ENCODE data around the gene ADGRL2.

Gene ADGRL2

DNA sequence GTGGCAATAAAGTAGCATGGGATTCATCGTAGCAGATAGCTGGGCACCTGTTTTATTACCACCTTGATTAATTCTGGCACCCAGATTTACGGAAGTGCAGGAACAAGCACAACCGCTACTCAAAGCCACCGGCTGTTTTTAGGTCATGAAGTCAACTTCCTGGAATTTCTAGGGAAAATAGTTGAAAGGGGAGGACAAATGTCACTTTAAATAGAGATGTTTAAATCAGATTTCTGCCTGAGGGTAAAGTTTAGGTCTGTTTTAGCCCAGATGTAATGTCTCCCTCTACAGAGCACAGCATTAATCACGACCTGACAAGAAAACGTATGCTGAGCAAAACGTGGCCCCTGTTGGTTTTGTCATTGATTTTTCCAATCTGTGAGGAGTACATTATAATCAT is 8.0 kb downstream of the ADGRL2 start:
- DNase-seq: no peak

DNA sequence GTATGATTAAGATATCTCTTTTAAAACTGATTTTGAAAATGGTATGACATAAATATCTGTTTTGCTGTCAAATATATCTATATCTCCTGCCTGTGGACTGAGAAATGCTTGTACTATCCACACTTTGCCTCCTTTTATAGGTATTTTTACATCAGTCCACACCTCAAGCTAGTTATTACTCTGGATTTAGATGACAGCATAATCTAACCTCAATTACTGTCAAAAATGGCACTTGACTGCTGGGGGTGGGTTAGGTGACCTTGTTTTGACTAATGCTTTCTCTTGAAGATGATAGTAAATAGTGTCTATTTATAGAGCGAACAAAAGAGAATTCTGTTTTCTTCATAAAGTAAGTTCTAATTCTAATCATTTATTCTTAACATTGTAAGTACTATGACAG is 9.1 kb downstream of the ADGRL2 start:
- DNase-seq: no peak

DNA sequence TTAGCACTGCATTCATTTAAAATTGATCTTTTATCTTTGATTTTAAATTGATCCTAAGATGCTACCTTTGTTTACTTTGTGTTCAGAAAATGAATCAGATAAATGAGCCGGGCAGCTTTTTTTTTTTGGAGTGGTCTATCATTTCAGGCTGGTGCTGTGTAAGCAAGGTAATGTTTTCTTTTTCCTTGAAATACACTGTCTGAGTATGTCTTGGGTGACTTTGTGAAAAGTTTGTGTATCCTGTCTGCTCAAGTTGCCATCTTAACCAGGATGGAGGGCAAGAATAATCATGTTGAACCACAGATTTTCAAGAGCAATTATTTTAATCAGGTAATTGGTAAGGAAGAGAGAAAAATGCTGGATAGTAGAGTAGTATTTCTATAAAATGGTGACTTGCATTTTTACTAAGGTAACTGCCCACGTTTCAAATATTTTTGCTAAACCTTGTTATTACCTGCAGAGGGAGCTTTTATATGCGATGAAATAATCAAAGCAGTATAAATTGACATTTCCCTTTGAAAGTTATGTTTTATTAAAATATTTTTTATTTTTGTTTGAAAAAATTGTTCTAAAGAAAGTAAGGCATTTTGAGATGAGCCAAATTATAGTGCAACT is 11.1 kb downstream of the ADGRL2 start:
- DNase-seq: no peak

DNA sequence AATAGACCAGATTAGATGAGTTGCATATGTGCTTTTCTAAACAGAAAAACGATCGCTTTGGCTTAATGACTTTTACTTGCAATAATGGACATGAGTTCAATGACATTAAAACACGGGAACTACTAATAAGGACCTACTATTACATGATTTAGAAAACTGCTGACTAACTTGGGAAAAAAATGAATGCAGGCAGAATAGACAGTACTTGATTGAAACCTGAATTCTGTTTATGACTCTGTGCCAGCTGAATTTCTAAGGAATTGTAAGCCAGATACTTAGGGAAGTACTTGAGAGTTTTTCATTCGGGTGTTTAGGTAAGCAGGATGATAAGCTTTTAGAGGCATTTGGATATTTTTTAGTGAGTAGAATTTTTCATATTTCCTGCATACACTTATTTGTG is 12.0 kb downstream of the ADGRL2 start:
- no peak for DNase-seq

DNA sequence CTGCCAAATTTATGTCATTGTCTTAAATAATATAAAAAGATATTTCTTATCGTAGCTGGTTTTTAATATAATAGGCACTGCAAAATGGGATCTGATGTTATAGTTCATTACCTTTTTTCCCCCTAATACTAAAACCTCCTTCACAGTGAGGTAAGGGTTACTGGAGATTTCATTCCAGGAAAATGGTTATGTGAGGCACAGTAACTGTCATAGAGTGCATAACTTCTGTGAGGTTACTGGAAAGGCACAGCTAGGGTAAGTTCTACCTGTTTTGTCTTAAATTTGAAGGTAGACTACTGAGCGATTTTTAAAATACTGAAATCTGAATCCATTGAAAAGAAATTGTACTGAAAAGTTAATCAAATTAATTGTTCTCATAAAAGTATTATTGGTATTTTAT is 13.0 kb downstream of the ADGRL2 start:
- DNase-seq: no peak

DNA sequence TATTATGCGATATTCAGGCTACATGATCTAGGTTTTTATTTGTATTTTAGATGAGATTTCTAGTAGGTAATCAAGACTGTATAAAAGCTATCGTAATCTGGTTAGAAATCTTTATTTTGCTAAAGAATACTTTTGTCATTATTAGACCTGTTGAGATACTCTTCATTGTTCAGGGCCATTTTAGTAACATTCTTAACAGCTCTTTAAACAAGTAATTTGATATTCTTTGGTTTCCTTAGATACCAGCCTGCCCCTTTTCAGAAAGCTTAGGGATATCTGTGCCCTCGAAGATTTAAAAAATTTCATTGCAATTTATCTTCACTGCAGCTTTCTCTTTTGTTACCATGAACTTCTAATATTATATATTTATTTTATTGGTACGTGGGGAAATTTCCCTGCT is 18.9 kb downstream of the ADGRL2 start:
- no peak for DNase-seq

DNA sequence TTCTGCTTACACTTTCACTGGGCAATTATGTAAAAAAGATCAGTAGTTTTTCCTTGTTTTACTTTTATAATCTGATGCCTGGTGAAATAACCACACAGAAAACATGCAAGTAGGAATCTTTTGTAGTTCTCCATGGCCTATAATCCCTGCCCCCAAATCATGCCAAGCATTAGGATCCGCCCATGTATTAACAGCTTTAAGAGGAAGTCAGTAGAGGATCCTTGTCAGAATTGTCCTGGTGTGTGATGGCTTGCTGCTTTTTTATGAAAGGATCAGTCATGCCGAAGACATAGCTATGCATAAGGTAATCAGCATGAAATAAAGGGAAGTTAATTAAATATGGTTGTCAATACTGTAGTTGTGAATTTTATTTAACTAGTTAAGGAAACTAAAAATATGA is 20.0 kb downstream of the ADGRL2 start:
- no peak for DNase-seq

DNA sequence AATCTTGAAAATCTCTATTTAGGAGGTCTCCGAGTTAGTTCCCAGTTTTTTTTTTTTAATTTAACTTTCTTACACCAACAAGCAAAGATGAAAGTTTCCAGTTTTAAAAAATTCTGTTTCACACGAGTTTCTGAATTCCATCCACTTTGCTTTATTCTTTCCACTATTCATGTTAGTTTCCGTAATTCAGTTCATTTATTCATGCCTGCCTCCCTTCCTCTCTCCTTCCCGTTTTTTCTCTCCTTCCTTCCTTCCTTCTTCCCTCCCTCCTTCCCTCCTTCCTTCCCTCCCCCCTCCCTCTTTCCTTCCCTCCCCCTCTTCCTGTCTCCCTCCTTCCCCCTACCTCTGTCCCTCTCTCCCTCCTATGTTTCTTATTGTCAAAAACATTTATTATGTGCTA is 22.3 kb downstream of the ADGRL2 start:
- DNase-seq: no peak

DNA sequence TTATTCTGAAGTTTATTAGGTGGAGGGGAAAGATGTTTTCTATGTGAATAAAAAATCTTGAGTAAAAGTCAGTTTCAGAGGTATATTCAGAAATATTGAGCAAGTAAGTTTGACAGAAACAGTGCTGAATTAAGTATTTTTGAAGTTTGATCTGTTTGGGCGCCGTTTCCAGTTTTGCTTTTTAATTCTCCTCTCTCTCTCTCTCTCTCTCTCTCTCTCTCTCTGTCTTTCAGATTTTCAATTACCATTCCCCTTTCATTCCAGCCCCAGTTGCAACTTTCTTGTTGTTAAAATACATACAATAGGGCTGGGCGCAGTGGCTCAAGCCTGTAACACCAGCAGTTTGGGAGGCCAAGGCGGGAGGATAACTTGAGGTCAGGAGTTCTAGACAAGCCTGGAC is 24.0 kb downstream of the ADGRL2 start:
- no peak for DNase-seq

DNA sequence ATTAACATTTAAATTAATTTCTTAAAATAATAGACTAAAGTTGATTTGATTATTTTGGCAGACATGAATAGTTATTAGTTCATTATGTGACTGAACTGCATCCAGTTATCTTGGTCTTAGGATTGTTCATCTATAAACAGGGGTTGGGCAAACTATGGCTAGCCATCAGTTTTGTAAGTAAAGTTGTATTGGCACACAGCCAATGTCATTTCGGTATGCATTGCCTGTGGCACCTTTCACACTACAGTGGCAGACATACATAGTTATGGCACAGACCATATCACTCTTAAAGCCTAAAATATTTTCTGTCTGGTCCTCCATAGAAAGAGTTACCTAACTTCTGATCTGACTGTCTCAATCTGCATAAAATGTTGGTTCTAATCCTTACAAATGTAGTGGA is 27.2 kb downstream of the ADGRL2 start:
- DNase-seq: no peak

DNA sequence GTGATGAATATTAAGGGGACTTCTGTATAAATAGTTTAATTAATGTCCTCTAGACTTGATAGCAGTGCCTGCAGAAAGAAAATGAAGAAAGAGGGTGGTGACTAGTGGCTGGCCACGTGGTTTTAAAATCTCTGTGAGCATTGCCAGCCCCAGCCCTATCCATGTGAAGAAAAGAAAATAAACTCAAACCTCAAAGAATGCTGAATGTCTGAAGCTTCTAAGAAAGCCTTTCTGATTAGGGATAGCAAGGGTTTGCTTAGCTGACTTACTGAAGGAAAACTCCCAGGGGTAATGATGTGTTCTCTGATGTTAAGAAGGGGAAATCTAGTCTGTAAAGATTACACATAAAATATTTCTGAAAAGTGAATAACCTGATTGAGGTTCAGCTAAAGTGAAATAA is 31.8 kb downstream of the ADGRL2 start:
- no peak for DNase-seq

DNA sequence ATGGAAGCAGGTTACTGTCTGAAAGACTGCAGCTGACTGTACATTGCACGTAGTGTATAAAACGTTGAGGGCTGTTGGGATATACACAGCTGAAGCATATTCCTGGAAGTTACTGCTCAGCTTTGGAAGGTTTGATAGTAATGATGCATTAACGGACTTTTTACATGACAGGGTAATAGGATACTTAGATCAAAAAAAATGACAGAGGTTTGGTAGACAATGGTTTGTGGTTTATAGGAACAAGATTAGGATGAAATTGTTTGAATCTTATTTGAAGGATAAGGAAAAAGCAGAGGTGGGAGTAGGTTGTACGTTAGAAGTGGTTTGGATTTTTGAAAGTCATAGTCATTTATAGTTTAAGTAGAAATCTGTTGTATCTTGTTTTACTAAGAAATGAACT is 33.0 kb downstream of the ADGRL2 start:
- DNase-seq: no peak

DNA sequence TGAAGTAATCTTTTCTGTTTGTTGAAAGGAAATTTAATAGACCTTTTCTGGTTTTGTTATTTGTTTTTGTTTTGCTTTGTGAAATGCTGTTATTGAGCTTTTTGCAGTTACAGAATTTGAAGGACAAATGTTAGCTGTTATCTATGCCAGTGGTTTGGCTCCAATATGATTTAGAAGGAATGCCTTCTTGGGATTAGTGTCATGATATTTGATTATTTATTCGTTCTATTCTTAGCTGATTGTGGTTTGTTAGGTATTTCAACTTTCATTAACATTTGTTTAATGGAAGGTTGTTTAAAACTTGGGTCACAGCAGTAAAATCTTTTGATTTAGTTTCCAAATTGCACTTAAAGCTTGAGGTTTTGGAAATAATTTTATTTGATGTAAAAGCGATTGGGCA is 33.5 kb downstream of the ADGRL2 start:
- DNase-seq: no peak

DNA sequence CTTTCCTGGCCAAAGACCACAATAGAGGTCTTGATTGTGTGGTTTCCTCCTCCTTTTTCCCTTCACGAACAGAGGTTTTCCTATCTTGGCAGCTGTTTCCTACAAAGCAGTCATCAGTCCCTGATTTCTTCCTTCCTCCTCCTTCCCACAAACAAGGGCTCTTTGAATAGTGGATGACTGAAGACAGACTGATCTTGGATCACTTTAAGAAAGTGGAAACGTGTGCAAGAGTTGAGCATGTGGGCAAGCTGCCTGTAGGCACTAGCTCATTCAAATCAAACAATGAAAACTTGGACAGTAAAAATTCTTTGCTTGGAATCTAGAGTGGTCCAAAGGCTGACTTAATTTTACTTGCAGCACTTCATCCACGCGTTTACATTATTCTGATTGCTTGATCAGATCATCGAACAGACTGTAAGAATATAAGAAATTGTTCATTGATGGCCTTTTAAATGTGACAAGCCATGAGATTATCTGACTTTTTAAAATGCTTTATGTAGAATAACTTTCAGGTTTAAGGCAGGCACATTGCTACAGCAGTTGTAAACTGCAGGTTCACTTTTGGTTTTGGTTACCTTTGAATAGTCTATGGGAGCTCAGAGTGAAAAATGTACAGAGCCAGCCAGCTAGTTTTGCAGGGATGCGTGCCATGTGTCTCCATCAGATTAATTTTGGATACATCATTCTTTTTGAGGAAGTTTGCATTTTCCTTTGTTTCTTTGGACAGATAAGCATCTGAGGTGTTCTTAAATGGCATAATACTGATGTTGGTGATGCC is 34.4 kb downstream of the ADGRL2 start:
- DNase-seq: no peak

DNA sequence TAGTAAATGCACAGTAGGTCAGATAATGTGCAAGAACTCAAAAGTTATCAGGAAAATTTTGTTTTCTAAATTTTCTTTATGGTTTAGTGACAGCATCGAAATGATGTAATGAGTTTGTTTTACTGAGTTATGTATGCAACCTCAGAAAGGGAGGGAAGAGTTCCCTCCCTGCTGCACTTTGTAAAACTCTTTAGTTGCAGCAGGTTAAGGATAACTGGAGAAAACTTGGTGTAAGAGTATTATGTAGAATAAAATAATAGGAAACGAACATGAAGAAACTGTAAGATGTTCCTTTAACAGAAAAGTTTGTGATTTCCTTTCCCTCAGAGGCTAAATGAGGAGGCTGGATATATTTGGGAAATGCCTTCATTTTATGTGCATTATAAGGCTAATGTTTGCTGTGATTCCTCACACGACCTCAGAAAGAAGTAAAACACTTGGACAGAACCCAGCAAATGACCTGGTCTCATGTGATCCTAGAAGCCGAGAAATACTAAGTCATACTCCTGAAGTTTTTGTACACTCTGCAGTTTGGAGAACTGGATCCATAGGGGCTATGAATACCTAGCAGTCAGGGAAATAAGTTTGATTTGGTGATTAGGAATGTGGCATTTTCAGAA is 35.4 kb downstream of the ADGRL2 start:
- DNase-seq: no peak

DNA sequence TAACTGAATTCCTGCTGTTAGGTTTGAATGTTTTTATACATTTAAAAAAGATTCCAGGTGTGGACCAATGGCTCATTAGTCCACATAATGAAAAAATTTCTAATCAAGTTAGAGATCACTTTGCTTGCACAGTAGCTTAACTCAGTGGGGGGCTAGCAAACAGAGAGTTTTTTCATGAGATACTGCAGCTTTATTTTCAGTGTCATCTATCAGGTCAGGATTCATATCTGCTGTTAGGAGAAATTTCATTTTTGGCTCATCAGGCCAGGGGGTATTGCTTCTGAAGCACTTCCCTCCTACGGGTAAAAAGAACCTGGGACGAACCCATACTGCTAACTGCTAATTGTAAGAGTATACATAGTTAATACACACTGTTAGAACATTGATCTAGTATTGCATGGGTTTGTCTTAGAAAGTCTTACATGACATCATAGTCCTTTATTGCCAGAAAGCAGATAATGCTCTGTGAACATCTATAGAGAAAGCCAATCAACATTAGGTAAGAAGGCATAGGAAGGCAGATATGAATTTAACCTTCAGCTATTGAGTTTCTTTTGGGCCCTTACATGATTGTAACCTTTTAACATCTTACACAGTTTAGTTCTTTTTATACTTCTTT is 38.0 kb downstream of the ADGRL2 start:
- no peak for DNase-seq

DNA sequence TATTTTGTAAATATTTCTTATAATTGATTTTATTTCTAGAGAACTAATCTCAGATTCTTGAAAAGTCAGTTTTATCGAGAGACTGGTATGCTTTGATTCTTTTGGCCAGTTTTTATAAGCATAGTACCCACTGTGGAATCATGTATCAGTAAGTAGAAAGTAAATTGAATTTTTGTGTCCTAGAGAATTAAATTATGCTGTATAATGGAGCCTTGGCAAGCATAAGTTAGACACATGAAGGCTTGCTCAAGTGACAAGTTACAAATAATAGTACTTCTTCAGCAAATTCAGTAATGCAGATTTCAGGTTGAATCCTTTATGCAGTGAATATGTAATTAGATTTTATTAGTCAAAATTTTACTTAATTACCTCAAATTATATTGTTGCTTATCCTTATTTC is 40.1 kb downstream of the ADGRL2 start:
- no peak for DNase-seq

DNA sequence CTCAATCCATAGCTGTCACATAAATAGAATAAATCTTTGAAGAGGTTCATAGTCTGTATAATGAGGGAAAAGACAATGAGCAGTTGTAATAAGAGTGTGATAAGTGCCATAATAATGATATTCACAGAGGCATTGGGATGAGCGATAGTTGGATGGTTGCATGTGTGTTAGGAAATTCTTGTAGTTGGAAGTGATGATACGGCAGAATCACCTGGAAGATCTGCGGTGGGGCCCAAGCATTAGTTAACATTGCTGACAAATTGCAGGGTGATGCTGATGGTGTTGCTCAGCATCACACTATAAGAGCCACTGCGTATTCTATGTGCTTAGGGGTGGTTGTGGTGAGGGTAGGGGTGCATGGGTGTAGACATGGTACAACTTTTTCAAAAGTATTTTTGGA is 41.1 kb downstream of the ADGRL2 start:
- no peak for DNase-seq

DNA sequence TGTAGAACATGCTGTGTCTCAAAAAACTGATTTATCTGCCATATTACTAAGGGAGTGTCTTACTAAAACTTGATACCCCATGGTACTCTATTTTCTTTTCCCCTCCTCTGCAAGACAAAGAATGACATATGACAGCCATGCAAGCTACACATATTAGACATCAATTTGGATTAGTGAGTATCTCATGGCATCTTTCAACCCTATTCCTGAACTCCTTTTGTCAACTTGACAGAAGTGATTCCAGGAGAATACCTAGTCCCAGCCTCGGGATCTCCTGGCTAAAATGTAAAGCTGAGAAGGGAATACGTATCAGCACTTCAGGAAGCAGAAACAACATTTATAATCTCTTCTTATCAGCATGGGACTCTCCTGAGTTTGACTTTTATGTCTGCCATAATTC is 43.7 kb downstream of the ADGRL2 start:
- DNase-seq: no peak

DNA sequence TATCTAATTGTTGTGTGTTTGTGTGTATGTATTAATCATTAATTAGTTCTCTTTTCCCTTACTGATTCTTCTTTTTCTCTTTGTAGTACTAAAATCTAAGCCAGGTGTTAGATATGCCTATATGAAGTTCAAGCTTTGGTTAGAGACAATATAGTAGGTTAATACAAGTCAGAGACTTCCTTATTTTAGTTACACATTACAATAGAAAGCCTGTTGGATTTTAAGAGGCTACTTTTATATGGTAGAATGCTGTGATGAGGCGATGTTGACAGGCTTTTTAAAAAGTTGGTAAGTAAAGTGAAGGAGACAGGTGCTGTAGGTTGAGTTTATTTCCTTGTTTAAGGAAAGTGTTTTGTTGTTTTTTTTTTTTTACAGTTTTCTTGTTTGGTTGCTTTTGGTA is 45.9 kb downstream of the ADGRL2 start:
- DNase-seq: no peak

DNA sequence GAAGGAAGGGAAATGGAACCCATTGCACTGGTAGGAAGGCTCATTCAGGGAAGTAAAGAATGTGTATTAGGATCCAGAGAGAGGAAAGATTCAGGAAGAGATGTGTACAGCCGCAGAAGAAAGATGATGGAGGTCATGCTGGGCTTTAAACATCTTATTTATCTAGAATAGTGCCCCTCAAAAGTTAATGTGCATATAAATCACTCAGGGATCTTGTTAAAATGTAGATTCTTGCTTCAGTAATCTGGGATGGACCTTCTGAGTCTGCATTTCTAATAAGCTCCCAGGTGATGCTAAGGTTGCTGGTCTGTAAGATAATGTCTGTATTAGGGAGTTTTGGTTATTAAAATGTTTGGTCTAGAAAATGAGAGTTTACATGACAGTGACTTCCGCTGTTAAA is 46.3 kb downstream of the ADGRL2 start:
- DNase-seq: no peak

DNA sequence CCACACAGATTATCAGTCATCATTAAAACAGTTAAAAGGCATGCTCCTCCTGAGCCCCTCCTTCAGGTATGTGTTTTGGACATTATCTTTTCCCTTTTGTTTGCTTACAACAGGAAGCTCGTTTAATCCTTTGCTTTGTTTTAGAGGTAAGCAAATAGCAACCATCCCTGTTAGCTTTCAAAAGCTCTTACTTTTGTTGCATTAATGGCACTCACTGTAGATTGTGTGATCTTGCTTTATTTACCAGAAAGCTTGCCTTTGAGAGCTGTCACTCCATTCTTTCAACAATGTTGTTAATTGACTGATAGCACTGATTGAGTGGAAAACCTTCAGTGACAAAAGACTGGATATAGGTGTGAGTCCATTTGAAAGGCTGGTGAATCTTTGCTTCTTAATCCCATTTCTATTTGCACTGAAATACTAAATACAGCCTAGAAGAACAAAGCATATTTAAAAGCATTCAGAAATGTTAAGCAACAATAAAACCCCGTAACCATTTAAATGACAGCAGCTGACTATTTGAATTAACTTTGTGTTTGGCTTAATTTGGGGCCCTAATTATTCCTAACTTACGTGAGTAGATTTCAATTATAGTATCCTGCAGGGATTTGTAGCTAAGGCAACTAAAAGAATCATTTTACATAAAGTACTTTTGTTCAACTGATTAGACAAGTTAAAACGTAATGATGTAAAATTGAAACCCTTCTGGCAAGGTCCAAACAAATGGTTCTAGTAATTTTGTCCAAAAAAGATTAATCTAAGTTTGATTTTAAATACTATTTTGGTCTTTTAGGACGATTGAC is 48.3 kb downstream of the ADGRL2 start:
- no peak for DNase-seq

DNA sequence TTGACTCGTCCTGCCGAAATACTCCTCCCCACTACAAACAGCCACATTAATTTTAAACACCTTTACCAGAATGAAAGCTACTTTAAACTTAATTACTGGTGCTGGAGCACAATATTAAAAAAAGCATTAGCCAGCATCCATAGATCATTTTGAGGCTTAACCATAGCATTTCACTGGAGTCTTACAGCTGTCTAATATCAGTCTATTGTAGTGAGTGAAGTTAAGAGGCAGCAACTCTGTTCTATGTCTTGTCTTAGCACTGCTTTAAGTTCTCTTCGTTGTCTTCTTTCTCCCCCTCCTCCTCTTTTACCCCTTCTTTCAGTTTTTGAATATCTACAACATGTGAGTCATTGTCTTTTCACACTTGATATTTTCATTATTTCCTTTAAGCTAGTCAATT is 49.3 kb downstream of the ADGRL2 start:
- DNase-seq: no peak
